HCT116 (cell line): Measurements from ENCODE around the gene SLC39A1. TPM values are rescaled to one million over a fixed set of nuclear protein-coding genes. Genes with fewer than 3 reads are reported as not detected.

Experiments used
- ATAC-seq: fragments of 200-7000 bp; cut with Tn5 transposase; 2 replicates; pipeline ENCODE4 v1.9.1; 2020; ENCODE audit warnings: mild to moderate bottlenecking, moderate library complexity
- BruUV-seq: library from RNA; stranded (reverse); fragments of 400-500 nt; replicated peaks from 2 replicates; lab custom pipeline; 2021; lab: Mats Ljungman, UMichigan
- CTCF ChIA-PET: fragments of 300-600 bp; sonication (Branson Sonifier 250); formaldehyde crosslinking; loops from one replicate; lab custom pipeline; 2021; ENCODE audit warnings: antibody characterized with exemption; lab: Charles Lee
- POLR2A ChIA-PET: fragments of 300-600, 350-600 bp; sonication (Branson Sonifier 250); formaldehyde crosslinking; loops from one replicate; lab custom pipeline; 2021; ENCODE audit warnings: antibody characterized with exemption; lab: Charles Lee
- RAD21 ChIA-PET, 2 experiments: fragments of 300-600 bp; sonication (Branson Sonifier 250); formaldehyde crosslinking; loops; one replicate each; lab custom pipeline; 2023; ENCODE audit warnings: low total read pairs in 2 of 2; ENCODE audit not compliant: uncharacterized antibody in 2 of 2, unreplicated experiment in 2 of 2, low non-redundant PET in 1 of 2; lab: Charles Lee
- DNase-seq: peaks from one replicate; pipeline ENCODE4 v3.0.0-alpha.2; 2010; ENCODE audit warnings: low read depth, low spot score
- H2AFZ ChIP-seq: fragments of 200-600 bp; shearing (Covaris generic), sonication (generic); 2 replicates; pipeline ENCODE4 v1.6.1; 2017; ENCODE audit warnings: low read depth, mixed run types, mixed read lengths, antibody characterized with exemption, low read length; ENCODE audit not compliant: poor library complexity, severe bottlenecking
- H3K27ac ChIP-seq: 2 replicates; pipeline ENCODE4 v1.5.1; 2012; ENCODE audit warnings: low read depth, low read length
- H3K27me3 ChIP-seq: fragments of 200-600 bp; sonication (generic); 2 replicates; pipeline ENCODE4 v1.6.1; 2016; ENCODE audit warnings: mixed run types, low read length, mixed read lengths; ENCODE audit not compliant: insufficient read depth
- H3K36me3 ChIP-seq, 2 experiments: fragments of 200-500 bp in 1 of 2; fragments of 200-600 bp in 1 of 2; sonication (Bioruptor generic) in 1 of 2; sonication (generic) in 1 of 2; 2 replicates each; pipeline versions ENCODE4 v1.5.1 to v1.6.1; 2014 to 2016; ENCODE audit warnings: low read length in 2 of 2, inconsistent platforms in 1 of 2, mixed read lengths in 1 of 2, mixed run types in 1 of 2; ENCODE audit not compliant: insufficient read depth in 2 of 2, control insufficient read depth in 1 of 2
- H3K4me1 ChIP-seq, 2 experiments: fragments of 200-600 bp in 1 of 2; sonication (generic) in 1 of 2; 2 replicates each; pipeline versions ENCODE4 v1.5.1 to v1.6.1; 2012 to 2017; ENCODE audit warnings: low read length in 2 of 2, inconsistent platforms in 1 of 2, mild to moderate bottlenecking in 1 of 2, mixed read lengths in 1 of 2, mixed run types in 1 of 2, moderate library complexity in 1 of 2; ENCODE audit not compliant: insufficient read depth in 2 of 2, control insufficient read depth in 1 of 2
- H3K4me2 ChIP-seq: fragments of 200-600 bp; sonication (generic); 2 replicates; pipeline ENCODE4 v1.6.1; 2017; ENCODE audit warnings: mixed run types, low read length, mixed read lengths
- H3K4me3 ChIP-seq, 2 experiments: fragments of 200-600 bp in 1 of 2; sonication (generic) in 1 of 2; replicated peaks in 1 of 2; 2 replicates each; pipeline ENCODE4 v1.5.1; 2011 to 2016; ENCODE audit warnings: low read length in 2 of 2, control low read depth in 1 of 2, low read depth in 1 of 2, mild to moderate bottlenecking in 1 of 2, mixed read lengths in 1 of 2, mixed run types in 1 of 2
- H3K79me2 ChIP-seq: fragments of 200-600 bp; sonication (generic); 2 replicates; pipeline ENCODE4 v1.6.1; 2017; ENCODE audit warnings: mild to moderate bottlenecking, mixed run types, low read length, moderate library complexity, mixed read lengths; ENCODE audit not compliant: insufficient read depth
- H3K9ac ChIP-seq: fragments of 200-600 bp; sonication (generic); 2 replicates; pipeline ENCODE4 v1.6.1; 2016; ENCODE audit warnings: low read length, mixed read lengths
- H3K9me2 ChIP-seq: fragments of 200-600 bp; sonication (generic), shearing (Covaris generic); 2 replicates; pipeline ENCODE4 v1.6.1; 2017; ENCODE audit warnings: mixed run types, mild to moderate bottlenecking, moderate library complexity; ENCODE audit not compliant: insufficient read depth
- H3K9me3 ChIP-seq, 2 experiments: fragments of 200-500 bp in 1 of 2; fragments of 200-600 bp in 1 of 2; sonication (Bioruptor generic) in 1 of 2; sonication (generic) in 1 of 2; 2 replicates each; pipeline ENCODE4 v1.6.1; 2014 to 2017; ENCODE audit warnings: low read length in 2 of 2, mixed read lengths in 2 of 2, inconsistent platforms in 1 of 2, low read depth in 1 of 2, mild to moderate bottlenecking in 1 of 2, mixed run types in 1 of 2, moderate library complexity in 1 of 2; ENCODE audit not compliant: control insufficient read depth in 1 of 2, insufficient read depth in 1 of 2
- H4K20me1 ChIP-seq: fragments of 200-600 bp; sonication (generic), shearing (Covaris generic); 2 replicates; pipeline ENCODE4 v1.6.1; 2017; ENCODE audit warnings: mixed run types, mild to moderate bottlenecking, moderate library complexity; ENCODE audit not compliant: insufficient read depth
- ATF3 ChIP-seq: IDR thresholded peaks from 2 replicates; pipeline ENCODE4 v1.6.1; 2012
- POLR2A ChIP-seq: IDR thresholded peaks from 2 replicates; pipeline ENCODE4 v1.7.0; 2011; ENCODE audit warnings: borderline replicate concordance; ENCODE audit not compliant: insufficient read depth, insufficient read length; ENCODE audit errors: extremely low read depth
- POLR2AphosphoS5 ChIP-seq: IDR thresholded peaks from 2 replicates; pipeline ENCODE4 v1.6.1; 2011; ENCODE audit warnings: mild to moderate bottlenecking, low read depth, low read length, moderate library complexity
- RAD21 ChIP-seq: IDR thresholded peaks from 2 replicates; pipeline ENCODE4 v1.6.1; 2012; ENCODE audit warnings: low read depth, mild to moderate bottlenecking
- SIN3A ChIP-seq: IDR thresholded peaks from 2 replicates; pipeline ENCODE4 v1.6.1; 2012; ENCODE audit warnings: low read depth
- SRF ChIP-seq: IDR thresholded peaks from 2 replicates; pipeline ENCODE4 v1.6.1; 2012; ENCODE audit warnings: low read depth
- ZBTB33 ChIP-seq: IDR thresholded peaks from 2 replicates; pipeline ENCODE4 v1.6.1; 2011; ENCODE audit warnings: mild to moderate bottlenecking, low read length, moderate library complexity; ENCODE audit not compliant: insufficient replicate concordance; ENCODE audit errors: extremely low read depth
- ZFX ChIP-seq: fragments of 450-650 bp; IDR thresholded peaks from 2 replicates; pipeline ENCODE4 v1.6.1; 2017
- intact Hi-C: fragments of 100-400 bp; cut with micrococcal nuclease; formaldehyde crosslinking; loops from 2 replicates; pipeline ENCODE4 v1.10.0; 2022
- total RNA-seq: library from RNA; stranded (reverse); gene quantifications from one replicate; pipeline ENCODE4 v1.2.1, GENCODE V29; 2021; ENCODE audit not compliant: unreplicated experiment

Gene SLC39A1
- total RNA-seq, 1 experiment from 2014 or later = 51.5 TPM

DNA sequence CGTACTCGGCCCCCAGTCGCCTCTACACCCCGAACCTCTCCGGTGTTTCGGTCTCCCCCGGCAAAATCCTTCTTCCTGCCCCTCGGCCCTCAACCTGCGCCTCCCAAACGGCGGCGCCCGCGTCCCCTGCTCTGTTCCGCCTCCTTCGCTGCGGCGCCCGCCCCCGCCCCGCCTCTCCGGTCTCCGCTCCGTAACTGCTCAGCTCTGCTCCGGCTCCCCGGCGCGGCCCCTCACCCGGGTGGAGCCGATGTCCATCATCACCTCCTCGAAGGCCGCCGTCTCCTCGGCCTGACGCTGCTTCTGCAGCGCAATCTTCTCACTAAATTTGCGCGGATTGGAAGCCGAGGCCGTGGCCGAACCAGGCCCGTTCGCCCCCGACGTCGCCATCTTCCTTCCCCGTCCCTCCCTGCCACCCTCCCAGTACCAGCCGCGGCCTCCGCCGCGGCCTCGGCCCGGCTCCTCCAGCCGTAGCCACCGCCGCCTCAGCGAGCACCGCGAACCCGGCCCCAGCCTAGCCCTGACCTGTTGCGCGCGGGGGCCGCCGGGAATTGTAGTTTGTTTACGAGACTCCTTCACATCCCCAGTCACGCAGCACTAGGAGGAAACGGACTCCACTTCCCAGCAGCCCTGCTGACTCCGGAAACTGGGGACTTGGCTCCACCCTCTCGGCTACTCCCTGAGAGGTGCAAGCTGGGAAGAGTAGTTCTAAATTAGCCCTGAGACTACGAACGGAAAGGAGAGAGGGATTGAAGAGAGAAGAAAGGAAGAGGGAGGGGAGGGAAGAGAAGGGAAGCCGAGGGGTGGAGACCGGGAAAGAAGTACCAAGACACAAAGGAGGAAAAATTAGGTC, 5.0 kb downstream of the SLC39A1 start, which contains the start of gene CRTC2:
TSS of gene CRTC2 (minus strand) at position 502 of the 850 bp plus-strand sequence. CDS start at position 387, 115 bp downstream.
- BruUV-seq = no TSS peak
- ATAC-seq = peak; percentile 82
- peaks cover 72% of the 10 kb centered on the region for H3K79me2 ChIP-seq
- intact Hi-C loops = no loop called here
- H3K9me2 ChIP-seq = no peaks in the 10 kb centered on the region
- H3K27me3 ChIP-seq = no peaks in the 10 kb centered on the region
- RAD21 ChIA-PET = interaction anchor here in 1 of 2 experiments (0.6 kb wide), 1 partner anchor 9 kb away, joined by 3 read pairs; the partner anchor contains the start of gene CREB3L4
- TF ChIP-seq RAD21 = no peak
- TF ChIP-seq POLR2AphosphoS5 = peak; percentile 12; the same call in 1 of the 2 replicates
- TF ChIP-seq ZBTB33 = peak; percentile 67
- TF ChIP-seq ZFX = peak; percentile 94
- TF ChIP-seq POLR2A = no peak
- TF ChIP-seq SIN3A = no peak
- TF ChIP-seq ATF3 = no peak
- TF ChIP-seq SRF = no peak
- TF ChIP-seq, all 23 proteins: peak for 3
- Histone ChIP-seq H3K4me2 (peak within 1 kb of the TSS; percentile 87), H2AFZ (no peak within 1 kb of the TSS), H3K4me3 (peak within 1 kb of the TSS; percentile 64 to 88), H3K36me3 (peaks cover 7 to 15% of the 10 kb centered on the region in 2 experiments; a peak in 2 of 4 replicates), H3K9me3 (no peaks in the 10 kb centered on the region), H3K4me1 (peaks cover 12 to 33% of the 10 kb centered on the region in 2 experiments; a peak in 3 of 4 replicates), H4K20me1 (no peaks in the 10 kb centered on the region), H3K27ac (peak within 1 kb of the TSS; percentile 94), H3K9ac (peak within 1 kb of the TSS; percentile 81)
- POLR2A ChIA-PET = interaction anchor here (1.0 to 2.7 kb wide), 3 partner anchors 9 to 32 kb away, joined by 3 to 7 read pairs (median 5); partner anchors contain the start of genes CREB3L4, JTB and RPS27
- DNase-seq = peak; percentile 95
- CTCF ChIA-PET = interaction anchor here (1.3 to 1.5 kb wide), 2 partner anchors 9 to 12 kb away, joined by 4 to 7 read pairs; partner anchors contain the start of genes CREB3L4 and DENND4B
